GM06990 (cell line): Measurements from ENCODE around the gene RAB25.
A peak's percentile ranks its signal among the peaks of the same experiment; 100 is the strongest.
"Not testable (repeated sequence)": the region's sequence is repeated elsewhere in the genome, so short reads cannot be mapped to it uniquely, and the experiment has no call there.

ENCODE experiments used
- DNase-seq: peaks from one replicate; pipeline ENCODE4 v3.0.0-alpha.2; 2011; ENCODE audit not compliant: insufficient read length; ENCODE audit errors: extremely low read depth
- H3K27me3 ChIP-seq: replicated peaks from 2 replicates; pipeline ENCODE4 v1.6.0; 2011; ENCODE audit warnings: low read length; ENCODE audit not compliant: control insufficient read depth, insufficient read depth
- H3K36me3 ChIP-seq: 2 replicates; pipeline ENCODE4 v1.5.1; 2011; ENCODE audit warnings: low read length; ENCODE audit not compliant: control insufficient read depth, insufficient read depth
- H3K4me3 ChIP-seq: replicated peaks from 2 replicates; pipeline ENCODE4 v1.5.1; 2011; ENCODE audit warnings: low read depth, mild to moderate bottlenecking, control low read depth, low read length
- CTCF ChIP-seq: IDR thresholded peaks from 2 replicates; pipeline ENCODE4 v1.5.1; 2011; ENCODE audit warnings: low read length, control low read depth, mild to moderate bottlenecking, inconsistent platforms; ENCODE audit not compliant: insufficient read depth, poor library complexity, severe bottlenecking

Gene RAB25

GRCh38 chr1:156115514-156116374 is 54.8 kb downstream of the RAB25 start:
- no peak for DNase-seq

DNA sequence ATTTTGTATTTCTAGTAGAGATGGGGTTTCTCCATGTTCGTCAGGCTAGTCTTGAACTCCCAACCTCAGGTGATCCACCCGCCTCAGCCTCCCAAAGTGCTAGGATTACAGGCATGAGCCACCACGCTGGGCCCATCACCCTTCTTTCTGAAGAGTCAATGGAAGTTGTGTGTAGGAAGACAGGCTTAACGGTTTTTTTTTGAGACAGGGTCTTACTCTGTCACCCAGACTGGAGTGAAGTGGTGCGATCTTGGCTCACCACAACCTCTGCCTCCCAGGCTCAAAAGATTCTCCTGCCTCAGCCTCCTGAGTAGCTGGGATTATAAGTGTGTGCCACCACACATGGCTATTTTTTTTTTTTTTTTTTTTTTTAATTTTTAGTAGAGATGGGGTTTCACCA is 55.8 kb downstream of the RAB25 start:
- not testable (repeated sequence) for DNase-seq, H3K36me3 ChIP-seq, H3K27me3 ChIP-seq
- H3K4me3 ChIP-seq, result peak overlapping the region; percentile 71

More at GRCh38 chr1:156115514-156116374, 54.8 kb downstream of the RAB25 start:
- Histone ChIP-seq H3K36me3 (no peaks in the 10 kb centered on the region; the same call in none of the 2 replicates), H3K27me3 (no peaks in the 10 kb centered on the region), H3K4me3 (peak overlapping the region; percentile 71)
- no peak for TF ChIP-seq CTCF

- Histone ChIP-seq H3K36me3 (no peaks in the 10 kb centered on the region; the same call in none of the 2 replicates), H3K27me3 (no peaks in the 10 kb centered on the region), H3K4me3 (no peak overlapping the region)
- DNase-seq, result no peak
- no peak for TF ChIP-seq CTCF
Measured at GRCh38 chr1:156117414-156118176, 56.6 kb downstream of the RAB25 start.

DNA sequence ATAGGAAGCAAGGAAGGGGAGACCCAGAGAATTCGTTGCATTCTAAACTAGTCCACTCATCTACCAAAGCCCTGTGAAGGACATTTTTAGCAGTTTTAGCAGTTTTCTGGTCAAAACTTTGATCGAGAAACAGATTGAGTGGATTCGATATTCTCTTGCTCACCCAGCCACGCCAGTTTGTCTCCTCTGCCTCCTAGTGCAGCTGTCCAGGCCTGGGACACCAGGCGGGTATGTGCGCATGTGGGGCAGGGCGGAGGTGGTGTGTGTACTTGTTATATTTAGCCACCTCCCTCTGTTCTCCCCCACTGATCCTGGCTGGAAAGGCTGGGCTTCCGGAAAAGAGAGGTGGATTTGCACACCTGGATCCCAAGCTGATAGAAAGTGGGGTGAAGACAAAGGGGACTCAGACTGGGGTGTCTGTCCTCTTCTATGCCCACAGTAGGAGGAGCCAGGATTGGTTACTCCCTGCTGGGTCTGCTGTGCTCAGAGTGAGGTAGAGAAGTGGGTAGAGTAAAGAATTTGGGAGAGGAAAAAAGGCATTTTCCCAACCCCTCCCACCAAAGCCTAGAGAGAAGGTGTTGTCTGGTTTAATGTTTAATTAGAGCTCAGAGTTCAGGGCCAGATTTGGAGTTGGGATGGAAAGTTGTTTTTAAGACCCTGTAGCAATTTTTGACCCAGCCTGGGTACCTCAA is 57.4 kb downstream of the RAB25 start:
- Histone ChIP-seq H3K36me3 (no peaks in the 10 kb centered on the region; the same call in none of the 2 replicates), H3K27me3 (no peaks in the 10 kb centered on the region), H3K4me3 (no peak overlapping the region)
- TF ChIP-seq CTCF, result no peak
- DNase-seq, result no peak

GRCh38 chr1:156119503-156120209 is 58.7 kb downstream of the RAB25 start:
- TF ChIP-seq CTCF, result no peak
- Histone ChIP-seq H3K36me3 (no peaks in the 10 kb centered on the region; the same call in none of the 2 replicates), H3K27me3 (no peaks in the 10 kb centered on the region), H3K4me3 (no peak overlapping the region; the same call in 1 of the 2 replicates)
- DNase-seq, result peak; percentile 44
